ENCODE data around the gene APH1B.

Gene APH1B

DNA sequence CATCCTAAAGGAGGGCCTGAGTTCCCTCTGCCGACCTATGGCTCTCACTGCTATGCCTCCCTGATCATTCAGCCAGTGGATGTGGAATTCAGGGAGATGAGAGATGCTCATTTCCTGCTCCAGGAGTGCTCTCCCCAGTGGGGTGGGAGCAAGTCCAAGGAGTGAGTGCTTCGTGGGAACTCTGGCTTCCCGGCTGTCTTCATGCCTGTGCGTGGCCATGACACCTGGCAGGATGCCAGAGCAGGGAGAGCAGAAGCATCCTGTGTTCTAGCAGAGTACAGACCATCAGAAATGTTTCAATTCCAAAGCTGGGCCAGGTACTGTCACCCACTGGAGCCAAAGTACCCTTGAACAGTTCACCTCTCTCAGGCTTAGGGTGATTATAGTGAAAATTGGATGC is 45.1 kb downstream of the APH1B start:
- no peak overlapping the region for H3K27ac ChIP-seq
- H3K9ac ChIP-seq: no peak overlapping the region
- no peaks in the 10 kb centered on the region for H3K36me3 ChIP-seq (ENCODE audit: control insufficient read depth, insufficient read depth, low read length)
- H3K27me3 ChIP-seq (ENCODE audit: control insufficient read depth, insufficient read depth, low read length): no peaks in the 10 kb centered on the region
- no peaks in the 10 kb centered on the region for H3K79me2 ChIP-seq
- no peak overlapping the region for H2AFZ ChIP-seq
- H3K4me2 ChIP-seq (ENCODE audit: low read length): no peak overlapping the region
- H3K4me1 ChIP-seq: no peaks in the 10 kb centered on the region
- H3K9me3 ChIP-seq (ENCODE audit: control insufficient read depth, low read length): no peaks in the 10 kb centered on the region
- TF ChIP-seq, protein P1, sequence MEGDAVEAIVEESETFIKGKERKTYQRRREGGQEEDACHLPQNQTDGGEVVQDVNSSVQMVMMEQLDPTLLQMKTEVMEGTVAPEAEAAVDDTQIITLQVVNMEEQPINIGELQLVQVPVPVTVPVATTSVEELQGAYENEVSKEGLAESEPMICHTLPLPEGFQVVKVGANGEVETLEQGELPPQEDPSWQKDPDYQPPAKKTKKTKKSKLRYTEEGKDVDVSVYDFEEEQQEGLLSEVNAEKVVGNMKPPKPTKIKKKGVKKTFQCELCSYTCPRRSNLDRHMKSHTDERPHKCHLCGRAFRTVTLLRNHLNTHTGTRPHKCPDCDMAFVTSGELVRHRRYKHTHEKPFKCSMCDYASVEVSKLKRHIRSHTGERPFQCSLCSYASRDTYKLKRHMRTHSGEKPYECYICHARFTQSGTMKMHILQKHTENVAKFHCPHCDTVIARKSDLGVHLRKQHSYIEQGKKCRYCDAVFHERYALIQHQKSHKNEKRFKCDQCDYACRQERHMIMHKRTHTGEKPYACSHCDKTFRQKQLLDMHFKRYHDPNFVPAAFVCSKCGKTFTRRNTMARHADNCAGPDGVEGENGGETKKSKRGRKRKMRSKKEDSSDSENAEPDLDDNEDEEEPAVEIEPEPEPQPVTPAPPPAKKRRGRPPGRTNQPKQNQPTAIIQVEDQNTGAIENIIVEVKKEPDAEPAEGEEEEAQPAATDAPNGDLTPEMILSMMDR (IDR thresholded peaks at IDR 0.05): no peak
- H3K4me3 ChIP-seq (ENCODE audit: low read depth, low read length): no peak overlapping the region

DNA sequence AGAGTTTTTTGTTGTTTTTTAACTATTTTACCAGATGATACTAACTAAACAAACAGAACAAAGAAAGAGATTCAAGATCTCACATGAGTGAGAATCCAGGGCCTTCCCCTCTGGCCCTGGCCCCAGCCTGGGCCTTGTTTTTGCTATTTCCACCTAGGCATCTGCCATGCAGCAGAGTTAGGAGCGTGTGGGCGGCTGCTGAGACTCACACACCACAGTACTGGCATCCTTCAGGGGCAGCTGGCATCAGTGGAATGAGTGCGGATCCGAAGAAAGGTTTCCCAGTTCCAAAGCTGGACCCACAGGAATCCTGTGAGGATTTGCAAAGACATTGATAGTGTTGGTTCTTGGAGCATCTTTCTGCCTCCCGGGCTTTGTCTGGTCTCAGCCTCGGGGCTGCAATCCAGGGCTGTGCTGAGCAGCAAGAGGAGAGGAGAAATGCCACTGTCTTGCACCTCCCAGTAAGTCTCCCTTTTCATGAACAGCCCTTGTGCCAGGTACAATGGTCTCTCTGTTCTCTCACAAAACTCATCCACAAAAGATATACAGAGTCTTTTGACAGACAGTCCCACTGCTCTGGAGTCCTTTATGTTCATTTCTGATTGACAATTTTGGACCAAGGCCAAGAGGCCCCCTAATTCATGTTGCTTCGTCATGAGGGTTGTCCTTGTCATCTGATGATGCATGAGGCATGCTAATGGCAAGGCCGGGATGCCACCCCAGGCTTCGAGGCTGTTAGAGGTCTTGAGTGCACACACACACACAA is 46.6 kb downstream of the APH1B start:
- TF ChIP-seq, protein P1 (IDR thresholded peaks at IDR 0.05): no peak
- Histone ChIP-seq H2AFZ (no peak overlapping the region), H3K9me3 (ENCODE audit: control insufficient read depth, low read length) (no peaks in the 10 kb centered on the region), H3K27me3 (ENCODE audit: control insufficient read depth, insufficient read depth, low read length) (no peaks in the 10 kb centered on the region), H3K4me3 (ENCODE audit: low read depth, low read length) (no peak overlapping the region), H3K4me2 (ENCODE audit: low read length) (no peak overlapping the region), H3K79me2 (no peaks in the 10 kb centered on the region), H3K9ac (no peak overlapping the region), H3K27ac (no peak overlapping the region), H3K36me3 (ENCODE audit: control insufficient read depth, insufficient read depth, low read length) (no peaks in the 10 kb centered on the region), H3K4me1 (no peaks in the 10 kb centered on the region)

DNA sequence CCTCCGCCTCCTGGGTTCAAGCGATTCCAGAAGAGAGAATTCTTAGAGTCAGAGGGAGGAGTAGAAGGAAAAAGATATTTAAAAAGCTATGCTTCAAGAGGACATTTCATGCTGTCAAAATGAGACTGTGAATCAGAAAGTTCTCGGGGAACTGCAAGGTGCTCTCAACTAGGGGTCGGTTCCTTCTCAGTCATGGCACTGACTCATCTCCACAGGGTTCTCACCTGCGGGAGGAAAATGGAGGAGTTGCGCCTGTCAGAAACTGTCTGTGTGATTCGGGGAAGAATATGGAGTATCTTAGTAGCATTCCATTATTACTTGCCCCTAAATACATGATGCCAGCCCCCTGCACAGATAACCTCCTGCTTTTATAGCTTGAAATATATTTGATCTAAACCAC is 47.4 kb downstream of the APH1B start:
- Histone ChIP-seq H3K9ac (no peak overlapping the region), H3K4me1 (no peaks in the 10 kb centered on the region), H3K36me3 (ENCODE audit: control insufficient read depth, insufficient read depth, low read length) (no peaks in the 10 kb centered on the region), H3K9me3 (ENCODE audit: control insufficient read depth, low read length) (no peaks in the 10 kb centered on the region), H3K27ac (no peak overlapping the region), H2AFZ (no peak overlapping the region), H3K79me2 (no peaks in the 10 kb centered on the region), H3K4me2 (ENCODE audit: low read length) (no peak overlapping the region), H3K27me3 (ENCODE audit: control insufficient read depth, insufficient read depth, low read length) (no peaks in the 10 kb centered on the region), H3K4me3 (ENCODE audit: low read depth, low read length) (no peak overlapping the region)
- TF ChIP-seq, protein P1 (IDR thresholded peaks at IDR 0.05): no peak

DNA sequence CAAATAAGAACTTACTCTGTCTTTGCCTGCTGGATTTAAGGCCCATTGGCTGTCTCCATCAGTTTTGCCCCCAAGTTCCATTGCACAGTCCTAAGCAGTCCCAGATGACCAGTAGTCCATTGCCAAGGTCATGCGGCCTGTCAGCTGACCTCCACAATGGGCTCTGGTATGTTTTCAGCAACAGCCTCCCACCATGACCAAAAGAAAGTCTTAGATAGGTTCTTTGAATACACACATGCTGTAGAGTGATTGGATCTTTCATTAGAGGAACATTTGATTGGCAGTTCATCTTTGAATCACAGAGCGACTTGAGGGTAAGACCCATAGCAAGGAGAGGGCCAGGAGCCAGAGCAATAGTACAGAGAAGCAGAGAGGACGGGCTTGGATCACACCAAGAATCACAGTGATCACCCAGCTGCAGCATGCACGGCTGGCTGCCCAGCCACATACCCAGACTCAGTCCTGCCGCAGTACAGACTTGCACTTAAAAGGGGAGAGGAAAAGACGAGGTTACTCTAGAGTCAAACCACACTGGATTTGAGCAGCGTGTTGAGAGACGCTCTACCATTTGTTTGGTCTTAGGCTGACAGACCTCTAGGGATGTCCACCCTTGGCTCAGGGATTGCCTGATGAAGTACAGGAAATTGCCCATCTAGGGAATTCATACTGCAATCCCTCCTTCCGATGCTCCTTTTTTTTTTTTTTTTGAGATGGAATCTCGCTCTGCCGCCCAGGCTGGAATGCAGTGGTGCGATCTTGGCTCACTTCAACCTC is 50.4 kb downstream of the APH1B start:
- H3K27me3 ChIP-seq (ENCODE audit: control insufficient read depth, insufficient read depth, low read length): no peaks in the 10 kb centered on the region
- TF ChIP-seq, protein P1 (IDR thresholded peaks at IDR 0.05): no peak

More for the DNA sequence above, 50.4 kb downstream of the APH1B start:
- Histone ChIP-seq H3K4me3 (ENCODE audit: low read depth, low read length) (no peak overlapping the region), H3K36me3 (ENCODE audit: control insufficient read depth, insufficient read depth, low read length) (no peaks in the 10 kb centered on the region), H3K9me3 (ENCODE audit: control insufficient read depth, low read length) (no peaks in the 10 kb centered on the region), H3K4me1 (no peaks in the 10 kb centered on the region), H3K4me2 (ENCODE audit: low read length) (no peak overlapping the region), H3K79me2 (no peaks in the 10 kb centered on the region), H3K9ac (no peak overlapping the region), H3K27ac (no peak overlapping the region), H2AFZ (no peak overlapping the region)

Data from parathyroid adenoma (tissue), 2 donors.